A549 (cell line): ENCODE results near the gene CFAP43.
"Not testable (repeated sequence)": the region's sequence is repeated elsewhere in the genome, so short reads cannot be mapped to it uniquely, and the experiment has no call there.

ENCODE experiments used
- CHD4 ChIP-seq: fragments of 200-600 bp; sonication (generic); IDR thresholded peaks from 2 replicates; pipeline ENCODE4 v1.6.1; 2016; ENCODE audit warnings: antibody characterized with exemption, mild to moderate bottlenecking, borderline replicate concordance
- EP300 ChIP-seq, 2 experiments: fragments of >200 bp; sonication (Bioruptor Twin); formaldehyde crosslinking; IDR thresholded peaks; 2 replicates in 1 of 2; 3 replicates in 1 of 2; pipeline ENCODE4 v1.6.1; 2016 to 2017
- HOXA7 ChIP-seq: fragments of 250-450 bp; sonication (Bioruptor Pico); IDR thresholded peaks from 2 replicates; pipeline ENCODE4 v1.5.0; 2020; ENCODE audit warnings: mild to moderate bottlenecking, moderate library complexity
- MAX ChIP-seq: IDR thresholded peaks from 2 replicates; pipeline ENCODE4 v1.6.1; 2012
- NFE2L2 ChIP-seq: fragments of 150-350 bp; conservative IDR thresholded peaks from 2 replicates; pipeline ENCODE4 v1.6.1; 2014; ENCODE audit warnings: low read length
- POLR2A ChIP-seq: IDR thresholded peaks from 2 replicates; pipeline ENCODE4 v1.6.1; 2012; ENCODE audit warnings: mild to moderate bottlenecking, low read length
- POLR2AphosphoS2 ChIP-seq: conservative IDR thresholded peaks from 2 replicates; pipeline ENCODE4 v1.6.1; 2012; ENCODE audit warnings: low read length, improper control_type of control experiment, inconsistent platforms
- REST ChIP-seq: fragments of 200-600 bp; sonication (generic); IDR thresholded peaks from 2 replicates; pipeline ENCODE4 v1.6.1; 2016; ENCODE audit warnings: antibody characterized with exemption, mild to moderate bottlenecking, moderate library complexity
- RFX5 ChIP-seq: fragments of 450-650 bp; IDR thresholded peaks from 2 replicates; pipeline ENCODE4 v1.7.1; 2014; ENCODE audit warnings: antibody characterized with exemption, mild to moderate bottlenecking, moderate library complexity
- TF ChIP-seq, protein P1 (sequence below): fragments of >200 bp; sonication (Bioruptor Twin); formaldehyde crosslinking; IDR thresholded peaks from 3 replicates; pipeline ENCODE4 v1.5.1; 2016
- TF ChIP-seq, protein P2 (sequence below): fragments of 150-350 bp; IDR thresholded peaks from 2 replicates; pipeline ENCODE4 v1.6.1; 2014; ENCODE audit warnings: low read depth, mild to moderate bottlenecking, low read length
- TF ChIP-seq, protein P3 (sequence below): IDR thresholded peaks from 2 replicates; pipeline ENCODE4 v1.6.1; 2012; ENCODE audit warnings: low read depth, borderline replicate concordance

DNA sequence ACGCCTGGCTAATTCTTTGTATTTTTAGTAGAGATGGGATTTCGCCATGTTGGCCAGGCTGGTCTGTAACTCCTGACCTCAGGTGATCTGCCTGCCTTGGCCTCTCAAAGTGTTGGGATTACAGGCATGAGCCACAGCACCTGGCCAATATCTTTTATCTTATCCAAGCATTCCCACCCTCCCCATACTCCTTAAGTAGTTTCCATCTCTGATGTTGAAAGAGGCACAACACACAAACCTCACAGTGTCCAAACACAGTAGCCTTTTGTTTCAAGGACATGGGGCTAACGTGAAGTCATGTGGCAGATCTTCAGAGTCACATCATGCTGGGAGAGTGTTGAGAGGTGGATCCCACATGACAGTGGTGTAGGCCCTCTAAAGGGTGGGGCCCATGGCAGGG, 10.8 kb upstream of the CFAP43 start:
- TF ChIP-seq, protein P1, sequence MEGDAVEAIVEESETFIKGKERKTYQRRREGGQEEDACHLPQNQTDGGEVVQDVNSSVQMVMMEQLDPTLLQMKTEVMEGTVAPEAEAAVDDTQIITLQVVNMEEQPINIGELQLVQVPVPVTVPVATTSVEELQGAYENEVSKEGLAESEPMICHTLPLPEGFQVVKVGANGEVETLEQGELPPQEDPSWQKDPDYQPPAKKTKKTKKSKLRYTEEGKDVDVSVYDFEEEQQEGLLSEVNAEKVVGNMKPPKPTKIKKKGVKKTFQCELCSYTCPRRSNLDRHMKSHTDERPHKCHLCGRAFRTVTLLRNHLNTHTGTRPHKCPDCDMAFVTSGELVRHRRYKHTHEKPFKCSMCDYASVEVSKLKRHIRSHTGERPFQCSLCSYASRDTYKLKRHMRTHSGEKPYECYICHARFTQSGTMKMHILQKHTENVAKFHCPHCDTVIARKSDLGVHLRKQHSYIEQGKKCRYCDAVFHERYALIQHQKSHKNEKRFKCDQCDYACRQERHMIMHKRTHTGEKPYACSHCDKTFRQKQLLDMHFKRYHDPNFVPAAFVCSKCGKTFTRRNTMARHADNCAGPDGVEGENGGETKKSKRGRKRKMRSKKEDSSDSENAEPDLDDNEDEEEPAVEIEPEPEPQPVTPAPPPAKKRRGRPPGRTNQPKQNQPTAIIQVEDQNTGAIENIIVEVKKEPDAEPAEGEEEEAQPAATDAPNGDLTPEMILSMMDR: not testable (repeated sequence)
- TF ChIP-seq EP300 (IDR thresholded peaks at IDR 0.05); CHD4; RFX5; POLR2A; REST; MAX; HOXA7 (CRISPR knock-in tag); POLR2AphosphoS2; NFE2L2: not testable (repeated sequence)
- TF ChIP-seq, protein P2, sequence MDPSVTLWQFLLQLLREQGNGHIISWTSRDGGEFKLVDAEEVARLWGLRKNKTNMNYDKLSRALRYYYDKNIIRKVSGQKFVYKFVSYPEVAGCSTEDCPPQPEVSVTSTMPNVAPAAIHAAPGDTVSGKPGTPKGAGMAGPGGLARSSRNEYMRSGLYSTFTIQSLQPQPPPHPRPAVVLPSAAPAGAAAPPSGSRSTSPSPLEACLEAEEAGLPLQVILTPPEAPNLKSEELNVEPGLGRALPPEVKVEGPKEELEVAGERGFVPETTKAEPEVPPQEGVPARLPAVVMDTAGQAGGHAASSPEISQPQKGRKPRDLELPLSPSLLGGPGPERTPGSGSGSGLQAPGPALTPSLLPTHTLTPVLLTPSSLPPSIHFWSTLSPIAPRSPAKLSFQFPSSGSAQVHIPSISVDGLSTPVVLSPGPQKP: not testable (repeated sequence)
- TF ChIP-seq, protein P3, sequence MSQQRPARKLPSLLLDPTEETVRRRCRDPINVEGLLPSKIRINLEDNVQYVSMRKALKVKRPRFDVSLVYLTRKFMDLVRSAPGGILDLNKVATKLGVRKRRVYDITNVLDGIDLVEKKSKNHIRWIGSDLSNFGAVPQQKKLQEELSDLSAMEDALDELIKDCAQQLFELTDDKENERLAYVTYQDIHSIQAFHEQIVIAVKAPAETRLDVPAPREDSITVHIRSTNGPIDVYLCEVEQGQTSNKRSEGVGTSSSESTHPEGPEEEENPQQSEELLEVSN: not testable (repeated sequence)
